GM19397 (cell line): ENCODE measurements around the gene ARPC4.
"Not testable (repeated sequence)": the region's sequence is repeated elsewhere in the genome, so short reads cannot be mapped to it uniquely, and the experiment has no call there.

Experiments
- ATAC-seq: cut with Tn5 transposase; IDR thresholded peaks from one replicate; pipeline ENCODE4 v1.9.1; 2021; ENCODE audit warnings: mild to moderate bottlenecking, moderate library complexity; ENCODE audit not compliant: unreplicated experiment

ARPC4 gene

GRCh38 chr3:9848860-9849259, 56.0 kb downstream of the ARPC4 start:
- ATAC-seq = not testable (repeated sequence)

GRCh38 chr3:9851383-9851782, 58.5 kb downstream of the ARPC4 start:
- not testable (repeated sequence) for ATAC-seq

- ATAC-seq = not testable (repeated sequence)
These were observed 59.0 kb downstream of the ARPC4 start for GRCh38 chr3:9851926-9852325.

- no peak for ATAC-seq
These were observed 59.6 kb downstream of the ARPC4 start for GRCh38 chr3:9852528-9852927.

GRCh38 chr3:9854291-9854940, 61.5 kb downstream of the ARPC4 start:
- not testable (repeated sequence) for ATAC-seq

DNA sequence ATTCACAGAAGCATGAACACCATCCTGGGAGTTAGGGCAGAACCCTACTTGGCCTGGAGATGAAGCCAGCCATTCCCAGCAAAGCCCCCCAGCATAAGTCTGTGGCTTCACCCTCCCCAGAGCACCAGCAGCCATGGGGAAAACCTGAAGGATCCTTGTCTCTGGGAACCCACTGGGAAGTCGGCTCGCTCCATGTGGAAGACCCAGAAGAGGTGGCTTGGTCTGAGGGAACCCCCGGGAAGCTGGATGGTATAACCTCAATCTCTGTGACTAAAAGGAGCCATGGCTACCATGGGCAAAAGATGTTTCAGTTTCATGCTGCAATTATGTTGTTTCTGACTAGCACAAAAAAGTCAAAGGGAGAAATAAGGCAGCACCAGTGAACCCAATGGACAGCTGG, 62.7 kb downstream of the ARPC4 start:
- ATAC-seq = no peak
